GM21529 (cell line): ENCODE measurements around the gene SETBP1.

Experiments used
- ATAC-seq: cut with Tn5 transposase; IDR thresholded peaks from one replicate; pipeline ENCODE4 v1.9.1; 2021; ENCODE audit not compliant: unreplicated experiment

SETBP1 gene

DNA sequence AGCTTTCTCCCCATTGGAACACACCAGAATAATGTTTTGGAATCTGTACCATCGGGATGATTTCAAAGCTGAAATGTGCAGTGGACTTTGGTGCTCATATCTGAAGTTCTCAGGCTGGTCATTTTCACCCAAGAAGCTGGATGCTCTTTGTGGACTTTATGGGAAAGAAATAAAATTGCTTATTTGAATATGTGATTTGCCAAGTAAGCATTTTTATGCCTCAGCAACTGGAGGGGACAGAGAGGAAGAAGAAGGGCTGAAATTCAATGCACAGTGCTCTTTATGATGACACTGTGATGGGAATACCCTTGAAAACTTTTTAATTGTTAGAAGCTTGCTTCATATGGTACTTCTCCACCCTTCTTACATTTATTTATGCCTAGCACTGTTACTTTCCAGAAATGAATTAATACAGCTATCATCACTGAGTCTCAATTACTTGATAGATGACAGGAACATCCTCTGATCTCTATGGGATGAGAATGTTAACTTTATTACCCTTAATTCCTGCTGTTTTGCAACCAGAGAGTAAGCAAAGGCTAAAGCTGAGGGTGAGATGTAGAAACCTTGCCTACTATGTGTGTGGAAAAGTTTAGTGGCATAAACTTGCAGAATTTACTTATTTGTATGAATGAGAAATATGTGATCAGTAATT, 23.6 kb downstream of the SETBP1 start:
- ATAC-seq = no peak

DNA sequence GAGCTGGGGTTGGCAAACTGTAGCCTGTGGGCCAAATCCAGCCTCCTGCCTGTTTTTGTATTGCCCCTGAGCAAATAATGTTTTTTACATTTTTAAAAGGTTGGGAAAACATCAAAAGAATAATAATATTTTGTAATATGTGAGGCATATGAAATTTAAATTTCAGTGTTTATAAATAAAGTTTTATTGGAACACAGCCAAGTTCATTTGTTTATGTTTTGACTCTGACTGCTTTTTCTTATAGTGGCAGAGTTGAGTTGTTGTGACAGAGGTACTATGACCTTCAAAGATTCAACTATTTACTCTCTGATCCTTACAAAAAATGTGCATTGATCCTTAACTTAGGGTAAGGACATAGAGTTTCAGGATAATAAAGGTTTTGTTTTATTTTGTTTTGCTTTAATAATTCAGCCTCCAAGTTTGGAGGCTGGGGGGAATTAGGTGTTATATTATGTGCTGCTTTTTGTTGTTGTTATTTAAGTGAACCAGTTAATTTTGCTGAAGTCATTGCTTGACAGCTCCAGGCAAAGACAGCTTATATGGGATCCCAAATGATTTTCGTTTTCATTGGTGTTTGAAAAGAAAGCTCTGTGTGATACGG, 24.5 kb downstream of the SETBP1 start:
- no peak for ATAC-seq

DNA sequence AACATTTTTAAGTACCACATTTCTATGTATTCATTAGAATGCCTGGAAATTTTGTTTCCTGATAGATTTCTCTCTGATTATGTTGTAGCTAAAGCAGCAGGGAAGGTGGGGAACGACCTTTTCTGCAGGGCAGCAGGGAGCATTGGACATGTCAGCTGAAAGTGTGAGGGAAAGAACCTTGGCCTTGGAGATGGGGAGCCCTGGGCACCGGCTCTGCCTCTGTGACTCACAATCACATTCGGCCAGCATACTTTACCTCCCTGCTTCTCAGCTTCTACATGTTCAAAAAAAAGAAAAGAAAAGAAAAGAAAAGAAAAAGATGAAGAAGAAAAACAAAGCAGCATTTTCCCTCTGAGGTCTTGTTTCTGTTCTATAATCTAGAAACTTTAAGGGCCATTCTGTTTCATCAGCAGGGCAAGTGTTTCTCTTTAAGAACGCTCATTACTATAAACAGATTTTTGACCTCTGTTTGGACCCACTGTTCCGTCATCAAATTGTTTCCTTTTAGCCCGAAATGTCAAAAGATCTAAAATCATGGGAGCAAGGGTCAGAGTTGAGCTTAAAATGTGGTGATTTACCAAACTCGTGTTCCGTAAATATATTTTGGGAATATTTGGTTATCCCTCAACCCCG, 27.9 kb downstream of the SETBP1 start:
- no peak for ATAC-seq

DNA sequence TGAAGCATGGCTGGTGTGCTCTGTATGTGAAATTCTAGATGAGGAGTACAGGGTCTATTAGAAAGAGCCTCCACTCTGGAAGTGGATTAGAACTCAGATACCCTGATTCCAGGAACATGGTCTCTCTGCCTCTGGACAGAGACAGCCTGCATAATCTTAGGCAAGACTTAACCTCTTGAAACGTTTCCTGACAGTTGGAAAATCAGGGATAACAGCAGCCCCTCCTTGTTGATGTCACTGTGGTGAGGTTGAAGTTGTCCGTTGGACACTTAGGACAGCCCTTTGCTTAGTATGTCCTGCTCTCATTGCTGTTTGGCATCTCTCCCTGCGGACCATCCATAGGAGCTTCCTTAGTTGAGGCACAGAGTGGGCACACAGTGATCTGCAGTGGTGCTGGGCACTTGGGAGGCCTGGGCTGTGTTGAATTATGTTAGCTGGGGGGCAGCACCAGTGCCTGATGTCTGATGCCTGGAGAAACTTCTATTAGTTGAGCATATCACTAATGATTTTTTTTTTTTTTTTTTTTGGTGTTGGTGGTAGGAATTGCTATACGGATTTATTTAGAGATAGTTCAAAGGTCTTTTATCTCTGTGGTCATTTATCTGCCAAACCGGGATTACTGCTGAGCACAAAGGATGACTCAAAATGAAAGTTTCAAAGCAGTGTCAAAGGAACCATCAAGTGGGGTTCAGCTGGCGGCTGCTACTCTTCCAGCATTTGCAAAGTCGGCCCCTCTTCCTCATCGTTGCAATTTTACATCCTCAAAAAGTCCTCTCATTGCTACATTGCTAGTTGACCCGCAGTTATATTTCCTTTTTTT, 28.8 kb downstream of the SETBP1 start:
- ATAC-seq = peak; percentile 97

DNA sequence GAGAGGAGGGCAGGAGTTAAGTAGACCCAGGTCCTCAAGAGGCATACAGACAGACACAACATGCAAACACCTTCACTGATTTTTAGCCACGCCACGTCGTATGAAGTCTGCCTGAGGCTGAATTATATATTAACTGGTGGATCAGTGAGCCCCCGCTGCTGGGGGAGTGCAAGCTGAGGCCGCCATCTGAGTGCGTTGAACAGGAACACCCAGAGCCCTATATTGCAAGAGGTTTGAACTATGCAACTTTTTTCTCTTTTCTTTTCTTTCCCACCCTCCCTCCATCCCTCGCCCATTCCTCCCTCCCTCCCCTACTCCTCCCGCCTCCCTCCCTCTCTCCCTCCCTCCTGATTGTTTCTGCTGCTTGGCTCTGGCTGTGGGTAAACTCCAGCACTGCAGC, 30.2 kb downstream of the SETBP1 start:
- ATAC-seq = no peak

DNA sequence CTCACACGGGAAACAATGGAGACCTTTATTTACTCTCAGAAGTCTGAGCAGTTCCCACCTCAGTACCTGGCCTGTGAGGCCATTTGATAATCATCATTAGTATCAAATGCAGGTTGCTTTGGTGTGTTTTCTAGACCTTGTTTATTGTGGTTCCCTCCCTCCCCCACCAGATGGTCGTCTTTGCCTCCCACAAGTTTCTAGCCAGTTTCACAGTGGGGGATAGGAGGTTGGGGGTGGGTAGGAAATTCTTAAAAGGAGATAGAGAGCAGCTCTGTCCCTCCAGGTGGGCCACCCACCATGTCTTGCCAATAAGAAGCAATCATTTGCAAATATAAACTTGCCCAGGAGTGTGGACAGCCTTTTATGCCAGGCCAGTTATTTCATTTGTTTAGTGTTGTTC, 31.3 kb downstream of the SETBP1 start:
- ATAC-seq = no peak

DNA sequence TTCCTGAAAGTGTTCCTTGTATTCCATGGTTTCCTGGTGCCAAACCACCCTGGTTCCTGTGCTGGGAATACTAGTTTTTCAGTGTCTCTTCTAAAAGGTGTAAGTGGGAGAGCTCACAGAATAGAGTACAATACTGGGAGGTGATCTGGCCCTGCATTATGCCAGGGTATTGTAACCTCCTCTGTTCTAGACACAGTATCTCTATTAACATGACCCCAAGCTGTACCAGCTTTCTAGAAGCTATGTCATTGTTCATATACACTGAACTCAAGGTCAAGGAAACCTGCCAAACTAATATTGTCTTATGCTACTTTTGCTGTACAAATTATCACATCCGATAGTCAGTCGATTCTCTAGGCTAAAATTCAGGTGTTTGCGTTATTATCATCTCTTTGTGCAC, 32.7 kb downstream of the SETBP1 start:
- no peak for ATAC-seq

DNA sequence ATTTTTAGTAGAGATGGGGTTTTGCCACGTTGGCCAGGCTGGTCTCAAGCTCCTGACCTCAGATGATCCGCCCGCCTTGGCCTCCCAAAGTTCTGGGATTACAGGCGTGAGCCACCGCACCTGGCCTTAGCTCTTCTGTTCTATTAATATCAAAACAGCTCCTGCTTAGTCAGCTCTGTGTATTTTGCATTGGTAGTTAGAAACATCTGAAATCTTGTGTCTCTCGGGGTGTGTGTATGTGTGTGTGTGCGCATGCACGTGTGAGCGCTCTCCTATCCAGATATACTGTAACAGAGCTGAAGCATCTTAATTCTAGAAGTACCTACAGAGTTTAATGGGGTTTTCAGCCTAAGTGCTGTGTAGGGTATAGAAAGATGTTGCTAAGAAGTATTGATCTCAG, 33.7 kb downstream of the SETBP1 start:
- no peak for ATAC-seq

DNA sequence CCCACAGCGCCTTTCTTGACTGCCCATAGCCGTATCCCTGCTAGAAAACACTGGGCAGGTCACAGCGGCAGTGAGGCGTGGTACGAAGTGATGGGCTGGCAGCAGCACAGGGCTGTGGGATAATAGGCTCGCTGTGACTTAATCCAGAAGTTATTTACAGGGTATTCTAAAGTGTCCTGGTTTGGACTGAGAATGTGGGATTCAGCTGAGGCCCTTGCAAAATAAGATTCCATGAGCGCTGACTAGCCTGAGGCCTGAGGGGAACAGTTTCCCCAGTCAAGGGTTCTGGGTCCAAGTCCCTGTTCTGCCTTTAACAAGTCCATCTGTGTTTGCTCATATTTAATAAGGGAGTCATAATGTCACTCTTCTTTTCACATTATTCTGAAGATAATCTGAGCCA, 34.6 kb downstream of the SETBP1 start:
- ATAC-seq = no peak

DNA sequence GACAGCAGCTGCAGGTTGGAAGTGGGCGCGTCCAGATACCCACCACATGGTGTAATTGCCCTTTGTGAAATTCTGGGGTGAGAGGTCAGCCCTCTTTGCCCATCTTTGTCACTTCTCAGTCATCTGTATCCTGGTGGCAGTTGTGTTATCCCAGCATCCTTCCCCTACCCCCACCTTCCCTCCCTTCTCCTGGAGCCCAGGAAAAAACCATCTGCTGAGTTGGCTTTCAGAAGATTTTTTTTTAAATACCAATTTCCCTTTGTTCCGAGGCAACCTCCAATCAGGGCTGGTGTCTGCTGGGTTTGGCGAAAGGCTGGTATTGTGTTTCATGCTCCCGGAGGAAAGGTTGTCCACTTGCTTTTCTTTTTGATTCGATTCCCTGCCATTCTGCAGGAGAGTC, 35.2 kb downstream of the SETBP1 start:
- ATAC-seq = no peak

DNA sequence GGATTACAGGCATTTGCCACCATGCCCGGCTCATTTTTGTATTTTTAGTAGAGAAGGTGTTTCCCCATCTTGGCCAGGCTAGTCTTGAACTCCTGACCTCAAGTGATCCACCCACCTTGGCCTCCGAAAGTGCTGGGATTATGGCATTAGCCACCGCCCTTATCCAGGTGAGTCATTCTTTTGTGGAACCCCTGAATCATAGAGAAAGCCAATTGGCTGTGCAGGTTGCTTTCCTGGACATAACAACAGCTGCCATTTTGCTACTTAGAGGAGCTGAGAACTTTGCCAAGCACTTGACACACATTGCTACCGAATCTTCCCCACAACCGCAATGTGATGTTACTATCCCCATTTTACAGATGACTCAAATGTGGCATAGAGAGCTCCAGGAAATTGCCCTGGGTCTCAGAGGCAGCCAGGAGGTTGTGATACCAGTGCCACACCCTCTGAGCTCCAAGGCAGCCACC, 36.0 kb downstream of the SETBP1 start:
- no peak for ATAC-seq

DNA sequence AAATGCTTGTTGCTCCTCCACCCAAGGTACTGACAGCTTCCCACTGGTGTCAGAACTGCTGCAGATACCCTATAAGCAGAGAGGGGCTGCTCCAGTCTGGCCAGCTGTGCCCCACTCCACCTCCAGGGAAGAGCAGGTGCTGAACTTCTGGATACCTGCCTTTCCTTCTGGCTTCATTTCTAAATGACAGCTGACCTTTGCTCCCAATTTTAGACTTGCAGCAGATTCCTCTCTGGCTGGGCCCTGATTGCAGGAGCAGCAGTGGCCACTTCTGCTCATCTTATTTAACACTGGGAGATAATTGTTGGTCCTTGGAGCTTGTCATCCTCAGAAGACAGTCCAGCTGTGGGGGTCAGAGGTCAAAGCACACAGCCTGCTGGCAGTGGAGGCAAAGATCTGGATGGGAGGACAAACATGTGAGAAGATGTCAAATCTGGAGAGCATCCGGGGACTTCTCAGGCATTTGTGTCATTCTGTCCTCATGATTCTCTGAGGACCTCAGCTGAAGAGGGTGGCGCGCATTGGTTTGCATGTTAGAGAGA, 38.9 kb downstream of the SETBP1 start:
- no peak for ATAC-seq

DNA sequence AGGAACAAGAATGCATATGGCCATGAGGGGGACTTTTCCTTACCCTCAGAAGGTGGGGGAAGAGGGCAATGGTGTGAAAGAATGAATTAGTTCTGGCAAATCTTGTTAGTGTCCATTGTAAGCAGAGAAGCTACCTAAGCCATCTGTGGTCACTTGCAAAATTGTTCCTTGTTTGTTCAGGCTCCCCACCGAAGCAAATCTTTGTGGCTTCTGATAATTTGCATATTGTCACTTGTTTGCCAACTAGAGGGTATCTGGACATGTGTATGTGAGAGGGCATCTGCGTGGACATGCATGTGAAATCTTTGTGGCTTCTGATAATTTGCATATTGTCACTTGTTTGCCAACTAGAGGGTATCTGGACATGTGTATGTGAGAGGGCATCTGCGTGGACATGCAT, 41.1 kb downstream of the SETBP1 start:
- peak; percentile 31 for ATAC-seq

DNA sequence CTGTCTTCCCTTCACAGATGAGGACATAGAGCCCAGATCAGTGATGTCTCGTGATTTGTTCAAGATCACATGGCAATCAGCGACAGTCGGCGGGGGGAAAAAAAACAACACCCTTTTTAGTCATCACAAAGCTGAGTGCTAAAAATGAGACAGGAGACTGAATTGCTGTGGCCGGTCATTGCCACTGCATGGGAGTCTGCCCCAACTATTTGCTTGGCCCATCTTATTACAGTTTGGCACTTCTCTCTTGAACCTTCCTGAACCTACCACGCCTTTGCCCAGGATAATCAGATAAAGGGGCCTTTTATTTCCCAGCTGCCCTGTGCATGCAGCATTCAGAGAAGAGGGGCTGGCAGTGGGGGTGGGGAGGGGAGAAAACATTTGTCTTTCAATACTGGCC, 42.7 kb downstream of the SETBP1 start:
- ATAC-seq = no peak

DNA sequence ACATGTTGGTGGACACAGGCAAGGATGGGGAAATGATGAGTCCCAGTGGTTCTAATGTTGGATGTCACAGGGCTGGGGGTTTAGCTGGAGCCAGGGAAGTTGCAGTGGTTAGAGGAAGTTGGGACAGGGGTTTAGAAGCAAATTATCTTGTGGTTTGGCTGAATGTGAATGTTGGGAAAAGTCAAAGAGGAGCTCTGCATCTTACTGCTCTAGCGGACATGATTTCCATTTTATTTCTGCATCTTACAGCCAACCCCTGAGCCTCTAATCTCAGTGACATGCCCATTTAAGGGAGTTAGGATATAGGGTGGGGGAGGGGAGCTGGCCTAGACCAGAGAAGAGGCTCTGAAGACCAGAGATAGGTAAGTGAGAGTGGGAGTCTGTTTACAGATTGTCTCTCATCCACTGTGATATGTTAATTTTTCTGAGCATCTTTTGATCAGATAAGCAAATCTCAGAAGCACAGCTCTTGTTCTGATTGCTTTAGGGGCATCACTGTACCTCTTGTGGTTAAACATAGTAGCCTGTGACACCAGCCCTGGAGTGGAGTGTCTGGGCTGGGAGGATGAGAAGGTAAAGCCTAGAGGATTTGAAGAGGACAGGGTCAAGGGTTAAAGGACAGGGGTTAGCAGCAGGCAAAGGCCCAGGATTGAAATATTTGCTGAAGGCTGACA, 43.6 kb downstream of the SETBP1 start:
- no peak for ATAC-seq

DNA sequence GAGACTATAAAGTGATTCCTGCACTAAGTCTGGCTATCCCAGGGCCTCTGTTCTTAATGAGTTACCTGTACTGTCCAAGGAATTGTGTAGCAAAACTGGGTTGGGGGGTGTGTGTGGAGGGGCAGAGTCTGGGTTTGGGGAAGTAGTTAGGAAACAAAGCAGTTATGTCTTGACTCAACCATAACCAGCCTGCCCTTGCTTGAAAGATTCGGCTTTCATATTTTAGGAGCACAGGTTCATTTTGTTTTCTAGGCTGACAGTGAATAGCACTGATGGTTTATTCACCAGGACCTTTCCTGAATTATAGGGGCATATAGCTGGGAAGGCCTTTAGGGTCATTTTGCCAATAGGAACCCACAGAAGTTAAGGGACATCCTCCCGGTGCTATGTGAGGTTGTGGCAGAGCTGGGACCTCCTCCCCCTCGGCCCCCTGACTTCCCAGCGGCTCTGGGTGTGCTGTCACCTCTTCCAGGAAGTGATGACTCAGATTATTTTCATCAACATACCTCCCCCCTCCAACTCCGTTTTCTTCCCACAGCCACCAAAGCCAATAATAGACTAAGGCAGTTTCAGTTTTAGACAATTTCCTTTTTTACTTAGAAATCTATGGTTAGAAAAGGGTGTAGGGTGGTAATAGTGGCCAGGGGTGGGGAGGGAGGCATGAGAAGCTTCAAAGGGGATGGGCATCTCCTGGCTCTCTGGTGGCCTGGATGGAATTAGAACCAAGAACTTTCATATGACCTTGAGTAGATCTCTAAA, 44.8 kb downstream of the SETBP1 start:
- ATAC-seq = peak; percentile 68

DNA sequence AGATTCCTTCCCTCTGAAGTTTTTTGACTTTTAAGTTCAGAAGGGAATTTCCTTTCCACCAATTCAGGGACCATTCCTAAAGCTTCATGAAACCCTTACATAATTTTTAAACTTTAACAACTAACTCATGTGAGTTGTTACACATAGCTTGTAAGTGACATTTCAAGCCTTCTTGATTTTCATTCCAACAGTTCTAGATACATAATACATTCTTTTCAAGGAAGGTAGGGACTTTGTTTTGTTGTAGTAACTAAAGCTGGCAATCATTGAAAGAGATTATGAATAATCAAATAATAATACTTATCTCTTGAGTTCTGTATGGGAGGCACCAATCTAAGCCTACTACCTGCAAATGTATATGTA, 45.4 kb downstream of the SETBP1 start:
- ATAC-seq = no peak

DNA sequence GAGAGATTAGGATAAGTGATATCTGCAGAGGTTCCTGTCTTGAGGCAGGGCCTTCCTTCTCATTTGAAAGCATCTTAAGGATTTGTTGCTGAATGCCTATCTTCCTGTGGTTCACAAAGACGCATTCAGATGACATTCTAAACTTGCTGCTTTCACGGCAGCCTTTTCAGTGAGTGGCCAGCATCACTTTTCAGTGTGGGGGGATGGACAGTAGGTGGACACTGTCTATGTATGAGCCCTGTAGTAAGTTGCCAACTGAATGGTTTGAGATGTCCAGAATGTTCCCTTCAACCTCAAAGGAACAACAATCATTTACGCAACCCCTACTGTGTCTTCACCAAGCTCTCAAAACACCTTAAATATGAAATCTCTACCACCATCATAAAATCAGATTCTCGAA, 46.6 kb downstream of the SETBP1 start:
- ATAC-seq = no peak

DNA sequence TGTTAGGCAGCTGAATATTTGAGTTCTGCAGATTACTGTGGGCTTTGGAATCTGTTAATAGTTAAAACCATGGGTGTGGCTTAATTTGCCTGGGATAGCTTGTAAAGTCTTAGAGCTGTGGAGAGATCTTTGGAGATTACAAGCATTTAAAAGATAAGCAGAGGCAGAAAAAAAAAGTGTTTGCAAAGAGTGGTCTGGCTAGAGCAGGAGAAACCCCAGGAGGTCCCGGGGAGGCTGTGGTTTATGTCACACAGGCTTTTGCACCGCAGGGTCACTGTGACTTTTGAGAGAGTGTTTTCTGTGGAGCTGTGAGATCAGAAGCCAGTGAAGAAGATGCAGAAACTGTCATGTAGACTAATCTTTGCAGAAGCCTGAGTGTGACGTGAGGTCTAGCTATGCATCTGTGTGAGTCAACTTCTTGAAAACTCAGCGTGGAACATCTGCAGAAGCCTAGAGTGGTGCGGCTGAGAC, 49.0 kb downstream of the SETBP1 start:
- no peak for ATAC-seq
